Breast epithelium (tissue), 3 donors: ENCODE results near the gene WASF3.

Experiments used
- POLR2A ChIP-seq: fragments of 450-650 bp; IDR thresholded peaks from one replicate; pipeline ENCODE4 v1.6.1; 2016; ENCODE audit warnings: antibody characterized with exemption, mild to moderate bottlenecking, moderate library complexity
- TF ChIP-seq, protein P1 (sequence below), 3 donors: fragments of 450-650 bp; IDR thresholded peaks; one replicate each; pipeline ENCODE4 v1.5.1; 2016 to 2017; ENCODE audit warnings: antibody characterized with exemption in 3 of 3, mild to moderate bottlenecking in 3 of 3, moderate library complexity in 3 of 3

DNA sequence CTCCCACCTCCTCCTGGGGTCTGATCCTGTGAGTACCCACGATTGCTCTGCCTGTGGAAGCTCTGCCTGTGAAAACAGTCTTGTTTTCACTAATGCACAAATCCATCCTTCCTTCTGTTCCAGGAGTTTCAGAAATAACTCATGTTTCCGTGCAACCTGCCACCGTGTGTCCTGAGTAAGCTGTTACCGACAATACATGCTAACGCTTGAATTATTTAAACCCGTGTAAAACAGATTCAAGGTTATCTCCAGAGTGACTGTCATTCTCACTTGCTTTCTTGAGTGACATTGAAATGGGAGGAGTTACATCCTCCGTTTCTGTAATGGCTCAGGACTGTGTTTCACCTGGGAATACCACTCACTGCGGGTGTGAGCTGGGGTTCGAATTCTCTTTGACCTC, 178.2 kb downstream of the WASF3 start:
- no peak for TF ChIP-seq POLR2A
- TF ChIP-seq, protein P1, sequence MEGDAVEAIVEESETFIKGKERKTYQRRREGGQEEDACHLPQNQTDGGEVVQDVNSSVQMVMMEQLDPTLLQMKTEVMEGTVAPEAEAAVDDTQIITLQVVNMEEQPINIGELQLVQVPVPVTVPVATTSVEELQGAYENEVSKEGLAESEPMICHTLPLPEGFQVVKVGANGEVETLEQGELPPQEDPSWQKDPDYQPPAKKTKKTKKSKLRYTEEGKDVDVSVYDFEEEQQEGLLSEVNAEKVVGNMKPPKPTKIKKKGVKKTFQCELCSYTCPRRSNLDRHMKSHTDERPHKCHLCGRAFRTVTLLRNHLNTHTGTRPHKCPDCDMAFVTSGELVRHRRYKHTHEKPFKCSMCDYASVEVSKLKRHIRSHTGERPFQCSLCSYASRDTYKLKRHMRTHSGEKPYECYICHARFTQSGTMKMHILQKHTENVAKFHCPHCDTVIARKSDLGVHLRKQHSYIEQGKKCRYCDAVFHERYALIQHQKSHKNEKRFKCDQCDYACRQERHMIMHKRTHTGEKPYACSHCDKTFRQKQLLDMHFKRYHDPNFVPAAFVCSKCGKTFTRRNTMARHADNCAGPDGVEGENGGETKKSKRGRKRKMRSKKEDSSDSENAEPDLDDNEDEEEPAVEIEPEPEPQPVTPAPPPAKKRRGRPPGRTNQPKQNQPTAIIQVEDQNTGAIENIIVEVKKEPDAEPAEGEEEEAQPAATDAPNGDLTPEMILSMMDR (IDR thresholded peaks at IDR 0.05): no peak
